Aorta (tissue), 5 donors: ENCODE data around the gene FER. TPM values are rescaled to one million over a fixed set of nuclear protein-coding genes. Genes with fewer than 3 reads are reported as not detected.

Source experiments
- ATAC-seq: fragments of 200-7000 bp; cut with Tn5 transposase; one replicate; pipeline ENCODE4 v1.9.1; 2022; ENCODE audit warnings: moderate library complexity; ENCODE audit not compliant: low FRiP score
- DNase-seq, 2 donors: peaks; one replicate each; pipeline ENCODE4 v3.0.0-alpha.2; 2020
- H3K27ac ChIP-seq, 2 donors: one replicate each; pipeline ENCODE4 v1.5.1; 2013; ENCODE audit warnings: low read length in 2 of 2, mild to moderate bottlenecking in 2 of 2, moderate library complexity in 2 of 2, control low read depth in 1 of 2, inconsistent platforms in 1 of 2, low read depth in 1 of 2
- H3K27me3 ChIP-seq, 2 donors: one replicate each; pipeline ENCODE4 v1.6.1; 2013; ENCODE audit warnings: control low read depth in 1 of 2, low read length in 1 of 2, mild to moderate bottlenecking in 1 of 2, moderate library complexity in 1 of 2; ENCODE audit not compliant: insufficient read depth in 2 of 2, control insufficient read depth in 1 of 2
- H3K36me3 ChIP-seq, 2 donors: one replicate each; pipeline ENCODE4 v1.6.1; 2013; ENCODE audit warnings: control low read depth in 1 of 2, low read length in 1 of 2, mild to moderate bottlenecking in 1 of 2; ENCODE audit not compliant: insufficient read depth in 2 of 2, control insufficient read depth in 1 of 2
- H3K4me1 ChIP-seq, 2 donors: one replicate each; pipeline ENCODE4 v1.6.1; 2013; ENCODE audit warnings: low read length in 2 of 2, control low read depth in 1 of 2, mild to moderate bottlenecking in 1 of 2, moderate library complexity in 1 of 2; ENCODE audit not compliant: insufficient read depth in 2 of 2, control insufficient read depth in 1 of 2
- H3K4me3 ChIP-seq, 2 donors: one replicate each; pipeline ENCODE4 v1.5.1; 2013; ENCODE audit warnings: low read length in 2 of 2, control low read depth in 1 of 2, mild to moderate bottlenecking in 1 of 2
- H3K9me3 ChIP-seq: one replicate; pipeline ENCODE4 v1.6.1; 2013; ENCODE audit warnings: mild to moderate bottlenecking, low read length; ENCODE audit not compliant: control insufficient read depth
- WGBS, 2 donors: extraction: QIAGEN DNeasy Blood & Tissue Kit; methylation state at CpG; one replicate each; pipeline ENCODE4 v1.1.7; 2013; 5-methylcytosine and 5-hydroxymethylcytosine counted together
- intact Hi-C, 2 donors: fragments of 100-400 bp; cut with DNase I; formaldehyde crosslinking; loops; one replicate each; pipeline versions ENCODE4 v1.14.2 to v1.15.0; 2022
- polyA plus RNA-seq, 2 donors: library from polyadenylated mRNA; stranded (reverse); fragments of 200-250 nt; gene quantifications; one replicate each; pipeline ENCODE4 v1.2.3, GENCODE V29; 2013
- total RNA-seq, 2 donors: library from RNA; stranded (reverse); fragmentation: NEBNext Ultra II Directional; extraction: Animal tissue kit (Norgen Biotek cat#: 25700); gene quantifications; one replicate each; pipeline ENCODE4 v1.2.1, GENCODE V29; 2021
- donor health status: healthy with polysubstance abuse.
- donor health status: Bipolar disorder and iron deficiency.
- donor health status: DM: no; HTN: no; CAD: no.
- donor health status: DM: no; HTN: no; CAD: no.
- donor health status: DM: yes; HTN: yes; CAD: no.

The FER gene
- total and polyA plus RNA-seq, 4 donors, result 5.1 to 54.6 (median 27.8) TPM

GRCh38 chr5:108930107-108930506 is 182.4 kb downstream of the FER start:
- ATAC-seq, result no peak
- H3K27me3 ChIP-seq, result no peaks in the 10 kb centered on the region
- no peaks in the 10 kb centered on the region for H3K36me3 ChIP-seq
- H3K9me3 ChIP-seq, result no peaks in the 10 kb centered on the region
- DNase-seq, result no peak
- WGBS, 2 donors, result 83 to 93% methylated on average over 2 to 3 of the region's 3 CpGs
- no peaks in the 10 kb centered on the region for H3K4me1 ChIP-seq
- intact Hi-C loops, result no loop called here
- H3K4me3 ChIP-seq, result no peak overlapping the region
- H3K27ac ChIP-seq, result no peak overlapping the region

GRCh38 chr5:108935611-108936010 is 187.9 kb downstream of the FER start:
- Histone ChIP-seq H3K4me3 (no peak overlapping the region), H3K9me3 (no peaks in the 10 kb centered on the region), H3K27ac (no peak overlapping the region), H3K4me1 (no peaks in the 10 kb centered on the region), H3K36me3 (no peaks in the 10 kb centered on the region), H3K27me3 (no peaks in the 10 kb centered on the region)
- WGBS, 2 donors, result 37 to 39% methylated on average over 2 of the region's 2 CpGs
- ATAC-seq (no peak), DNase-seq (no peak)
- intact Hi-C loops, result no loop called here

GRCh38 chr5:108937221-108937620 is 189.5 kb downstream of the FER start:
- no peaks in the 10 kb centered on the region for H3K36me3 ChIP-seq
- no peaks in the 10 kb centered on the region for H3K27me3 ChIP-seq
- intact Hi-C loops, result no loop called here
- H3K4me3 ChIP-seq, result no peak overlapping the region
- DNase-seq, result no peak
- no peak overlapping the region for H3K27ac ChIP-seq
- WGBS, 2 donors, result 98% methylated on average over 2 of the region's 2 CpGs
- ATAC-seq, result no peak
- H3K4me1 ChIP-seq, result peaks cover 0 to 2% of the 10 kb centered on the region in 2 donors
- H3K9me3 ChIP-seq, result no peaks in the 10 kb centered on the region

GRCh38 chr5:108940506-108940905 is 192.8 kb downstream of the FER start:
- no peak for ATAC-seq

GRCh38 chr5:108941746-108942145 is 194.0 kb downstream of the FER start:
- no peak for ATAC-seq
- no peaks in the 10 kb centered on the region for H3K27me3 ChIP-seq
- peaks cover 0 to 2% of the 10 kb centered on the region in 2 donors for H3K4me1 ChIP-seq
- no peaks in the 10 kb centered on the region for H3K36me3 ChIP-seq
- no peak overlapping the region for H3K4me3 ChIP-seq
- 92 to 93% methylated on average over 2 of the region's 2 CpGs for WGBS, 2 donors
- intact Hi-C loops, result no loop called here
- no peak for DNase-seq
- no peak overlapping the region for H3K27ac ChIP-seq
- H3K9me3 ChIP-seq, result no peaks in the 10 kb centered on the region

More at GRCh38 chr5:108940506-108940905, 192.8 kb downstream of the FER start:
- WGBS, 2 donors, result 85 to 95% methylated on average over 4 of the region's 4 CpGs
- Histone ChIP-seq H3K4me1 (peaks cover 0 to 2% of the 10 kb centered on the region in 2 donors), H3K27me3 (no peaks in the 10 kb centered on the region), H3K27ac (no peak overlapping the region), H3K9me3 (no peaks in the 10 kb centered on the region), H3K4me3 (no peak overlapping the region), H3K36me3 (no peaks in the 10 kb centered on the region)
- intact Hi-C loops, result no loop called here
- DNase-seq, result no peak

GRCh38 chr5:108942701-108943100 is 195.0 kb downstream of the FER start:
- Histone ChIP-seq H3K4me3 (no peak overlapping the region), H3K4me1 (peaks cover 0 to 2% of the 10 kb centered on the region in 2 donors), H3K9me3 (no peaks in the 10 kb centered on the region), H3K36me3 (no peaks in the 10 kb centered on the region), H3K27me3 (no peaks in the 10 kb centered on the region), H3K27ac (no peak overlapping the region)
- WGBS, 2 donors, result 48 to 50% methylated on average over 1 of the region's 1 CpG
- DNase-seq (no peak), ATAC-seq (no peak)
- intact Hi-C loops, result no loop called here

GRCh38 chr5:108945094-108945493 is 197.4 kb downstream of the FER start:
- H3K4me3 ChIP-seq, result no peak overlapping the region
- H3K36me3 ChIP-seq, result no peaks in the 10 kb centered on the region
- ATAC-seq (no peak), DNase-seq (no peak)
- peaks cover 0 to 2% of the 10 kb centered on the region in 2 donors for H3K4me1 ChIP-seq
- no peaks in the 10 kb centered on the region for H3K27me3 ChIP-seq
- no peaks in the 10 kb centered on the region for H3K9me3 ChIP-seq
- 77 to 87% methylated on average over 3 of the region's 3 CpGs for WGBS, 2 donors
- intact Hi-C loops, result no loop called here
- no peak overlapping the region for H3K27ac ChIP-seq

- Histone ChIP-seq H3K4me3 (no peak overlapping the region), H3K4me1 (peaks cover 0 to 2% of the 10 kb centered on the region in 2 donors), H3K27me3 (no peaks in the 10 kb centered on the region), H3K9me3 (no peaks in the 10 kb centered on the region), H3K36me3 (no peaks in the 10 kb centered on the region), H3K27ac (no peak overlapping the region)
- WGBS, 2 donors, result 91 to 97% methylated on average over 1 of the region's 1 CpG
- intact Hi-C loops, result no loop called here
- no peak for DNase-seq
- no peak for ATAC-seq
These were observed 198.3 kb downstream of the FER start for GRCh38 chr5:108946008-108946407.

GRCh38 chr5:108947164-108947563 is 199.5 kb downstream of the FER start:
- no peaks in the 10 kb centered on the region for H3K36me3 ChIP-seq
- H3K27ac ChIP-seq, result no peak overlapping the region
- ATAC-seq (no peak), DNase-seq (no peak)
- no peak overlapping the region for H3K4me3 ChIP-seq
- intact Hi-C loops, result no loop called here
- H3K9me3 ChIP-seq, result no peaks in the 10 kb centered on the region
- 63 to 77% methylated on average over 1 of the region's 1 CpG for WGBS, 2 donors
- H3K4me1 ChIP-seq, result no peaks in the 10 kb centered on the region
- H3K27me3 ChIP-seq, result no peaks in the 10 kb centered on the region
